Right lobe of liver (tissue), 6 donors: ENCODE results near the gene DSC2. TPM values are rescaled to one million over a fixed set of nuclear protein-coding genes. Genes with fewer than 3 reads are reported as not detected.

Experiments
- ATAC-seq, 4 donors: fragments of 200-7000 bp; cut with Tn5 transposase; one replicate each; pipeline ENCODE4 v1.9.1; 2020; ENCODE audit warnings: mild to moderate bottlenecking in 4 of 4, moderate library complexity in 4 of 4
- DNase-seq, 3 donors: peaks; one replicate each; pipeline ENCODE4 v3.0.0-alpha.2; 2020
- H3K27ac ChIP-seq, 3 donors: fragments of 200-600 bp; one replicate each; pipeline ENCODE4 v1.8.0; 2022
- H3K27me3 ChIP-seq, 2 donors: fragments of 200-600 bp; one replicate each; pipeline ENCODE4 v1.8.0; 2022
- H3K36me3 ChIP-seq, 4 donors: fragments of 200-600 bp; sonication (generic) in 1 of 4; one replicate each; pipeline versions ENCODE4 v1.5.1 to v1.8.0; 2017 to 2022; ENCODE audit warnings: control low read depth in 1 of 4
- H3K4me1 ChIP-seq, 4 donors: fragments of 200-600 bp; sonication (generic) in 1 of 4; one replicate each; pipeline versions ENCODE4 v1.5.1 to v1.8.0; 2017 to 2022; ENCODE audit warnings: control low read depth in 1 of 4
- H3K4me3 ChIP-seq, 3 donors: fragments of 200-600 bp; one replicate each; pipeline ENCODE4 v1.8.0; 2022
- H3K9me3 ChIP-seq, 4 donors: fragments of 200-600 bp; sonication (generic) in 1 of 4; one replicate each; pipeline versions ENCODE4 v1.5.1 to v1.8.0; 2017 to 2022; ENCODE audit warnings: control low read depth in 1 of 4
- CTCF ChIP-seq, 4 donors: fragments of 200-600 bp in 3 of 4; fragments of 450-650 bp in 1 of 4; IDR thresholded peaks; one replicate each; pipeline versions ENCODE4 v1.5.1 to v1.8.0; 2016 to 2022; ENCODE audit warnings: antibody characterized with exemption in 4 of 4, mild to moderate bottlenecking in 2 of 4
- POLR2A ChIP-seq: fragments of 450-650 bp; IDR thresholded peaks from one replicate; pipeline ENCODE4 v1.6.1; 2017; ENCODE audit warnings: antibody characterized with exemption, mild to moderate bottlenecking
- WGBS: methylation state at CpG from one replicate; pipeline ENCODE4 v1.1.6; 2018; ENCODE audit warnings: low coverage, low lambda C conversion rate; ENCODE audit not compliant: insufficient coverage; ENCODE audit errors: missing lambda C conversion rate; 5-methylcytosine and 5-hydroxymethylcytosine counted together
- intact Hi-C, 2 donors: fragments of 100-400 bp; cut with DNase I; formaldehyde crosslinking; loops; one replicate each; pipeline versions ENCODE4 v1.11.2 to v1.14.1; 2022
- total RNA-seq, 6 experiments: library from RNA; depleted of rRNA in 2 of 6; stranded (reverse); fragments of >200 nt in 2 of 6; fragmentation: NEBNext Ultra II Directional in 3 of 6; extraction: Animal tissue kit (Norgen Biotek cat#: 25700) in 3 of 6; gene quantifications; one replicate each; pipeline versions ENCODE4 v1.1.0 to v1.2.4, GENCODE V29; 2016 to 2023
- donor health status: DM: no; HTN: yes; CAD: no.
- donor health status: DM: no; HTN: no; CAD: no.
- donor health status: DM: no; HTN: no; CAD: no.
- donor health status: DM: no; HTN: yes; CAD: no.
- donor health status: DM: no; HTN: yes; CAD: no.

The DSC2 gene
- total RNA-seq, 6 experiments from 2014 or later: 4.4 to 9.7 (median 6.6) TPM

- ATAC-seq: no peak
These were observed 37.0 kb downstream of the DSC2 start for GRCh38 chr18:31065036-31065773.

GRCh38 chr18:31064130-31064529 lies 38.1 kb downstream of the DSC2 start:
- WGBS: 42% methylated on average over 1 of the region's 1 CpG
- DNase-seq (no peak), ATAC-seq (no peak)
- no peak overlapping the region for H3K27ac ChIP-seq
- H3K4me1 ChIP-seq: no peaks in the 10 kb centered on the region
- no peak overlapping the region for H3K4me3 ChIP-seq
- H3K9me3 ChIP-seq: no peaks in the 10 kb centered on the region
- H3K27me3 ChIP-seq: no peaks in the 10 kb centered on the region
- TF ChIP-seq POLR2A: no peak
- intact Hi-C loops: no loop called here
- peaks cover 0 to 25% (median 2%) of the 10 kb centered on the region in 4 donors for H3K36me3 ChIP-seq

More at GRCh38 chr18:31065036-31065773, 37.0 kb downstream of the DSC2 start:
- H3K27me3 ChIP-seq: no peaks in the 10 kb centered on the region
- TF ChIP-seq CTCF (IDR thresholded peaks at IDR 0.05) (no peak), POLR2A (no peak)
- DNase-seq: no peak
- 78% methylated on average over 3 of the region's 6 CpGs for WGBS
- H3K4me3 ChIP-seq: no peak overlapping the region
- intact Hi-C loops: no loop called here
- H3K36me3 ChIP-seq: peaks cover 0 to 30% (median 3%) of the 10 kb centered on the region in 4 donors
- H3K27ac ChIP-seq: no peak overlapping the region
- no peaks in the 10 kb centered on the region for H3K9me3 ChIP-seq
- no peaks in the 10 kb centered on the region for H3K4me1 ChIP-seq

- WGBS: 53% methylated on average over 4 of the region's 4 CpGs
- DNase-seq: no peak
- Histone ChIP-seq H3K27me3 (no peaks in the 10 kb centered on the region), H3K9me3 (no peaks in the 10 kb centered on the region), H3K36me3 (peaks cover 0 to 3% (median 0%) of the 10 kb centered on the region in 4 donors), H3K4me1 (no peaks in the 10 kb centered on the region), H3K4me3 (no peak overlapping the region), H3K27ac (no peak overlapping the region)
- intact Hi-C loops: no loop called here
- TF ChIP-seq CTCF (IDR thresholded peaks at IDR 0.05) (no peak), POLR2A (no peak)
- ATAC-seq: no peak
These were observed 40.3 kb downstream of the DSC2 start for GRCh38 chr18:31061945-31062344.

- no peaks in the 10 kb centered on the region for H3K9me3 ChIP-seq
- no peak overlapping the region for H3K4me3 ChIP-seq
- no peaks in the 10 kb centered on the region for H3K27me3 ChIP-seq
- ATAC-seq: no peak
- DNase-seq: no peak
- no peaks in the 10 kb centered on the region for H3K4me1 ChIP-seq
- intact Hi-C loops: no loop called here
- no peaks in the 10 kb centered on the region for H3K36me3 ChIP-seq
- WGBS: 86% methylated on average over 3 of the region's 3 CpGs
- TF ChIP-seq POLR2A: no peak
- TF ChIP-seq CTCF (IDR thresholded peaks at IDR 0.05): no peak
- H3K27ac ChIP-seq: no peak overlapping the region
These were observed 43.3 kb downstream of the DSC2 start for GRCh38 chr18:31058897-31059296.

- WGBS: 81% methylated on average over 4 of the region's 4 CpGs
- Histone ChIP-seq H3K27ac (no peak overlapping the region), H3K36me3 (no peaks in the 10 kb centered on the region), H3K27me3 (no peaks in the 10 kb centered on the region), H3K4me3 (no peak overlapping the region), H3K9me3 (no peaks in the 10 kb centered on the region), H3K4me1 (no peaks in the 10 kb centered on the region)
- intact Hi-C loops: no loop called here
- TF ChIP-seq POLR2A (no peak), CTCF (IDR thresholded peaks at IDR 0.05) (no peak)
- ATAC-seq: no peak
- no peak for DNase-seq
These were observed 44.3 kb downstream of the DSC2 start for GRCh38 chr18:31057917-31058316.
